Heart left ventricle (tissue), 13 donors: ENCODE data around the gene ARL8A.
A peak's percentile ranks its signal among the peaks of the same experiment; 100 is the strongest.

Source experiments
- CTCF ChIP-seq, 12 donors: fragments of 200-600 bp; sonication (generic) in 4 of 12; IDR thresholded peaks; one replicate each; pipeline versions ENCODE4 v1.5.0 to v1.8.0; 2018 to 2022; ENCODE audit warnings: antibody characterized with exemption in 12 of 12, mild to moderate bottlenecking in 5 of 12
- POLR2A ChIP-seq, 2 donors: fragments of 450-650 bp; IDR thresholded peaks; one replicate each; pipeline ENCODE4 v1.6.1; 2017; ENCODE audit warnings: antibody characterized with exemption in 2 of 2, mild to moderate bottlenecking in 2 of 2, moderate library complexity in 2 of 2
- donor health status: ischemic (EF 13 %, LVEDD 7.1; RV severe dilation, severe dysfunction).
- donor health status: DM: no; HTN: yes; CAD: no.
- donor health status: DM: no; HTN: no; CAD: no.
- donor health status: ischemic (EF 25% LVEDD 6.9; RV normal size, moderate dysfunction).
- donor health status: ischemic (EF 25% LVEDD 5.7; RV mildly dilated, moderate dysfunction).
- donor health status: ischemic (EF 35%, LVEDD 5.7; RV mildly dilated, moderate dysfunction).
- donor health status: nonischemic (EF 11% LVEDD 7.7; RV severe dilation, severe dysfunction).
- donor health status: DM: yes; HTN: yes; CAD: no.
- donor health status: PGD.
- donor health status: ischemic (EF 29% LVEDD 5.4; RV normal size, mild dysfunction).
- donor health status: nonischemic (EF 23%, LVEDD 6.1; RV moderate dilation, normal function).

GRCh38 chr1:202192770-202193613 is 48.5 kb upstream of the ARL8A start:
- TF ChIP-seq CTCF (IDR thresholded peaks at IDR 0.05) (peak; percentile 68 to 92 (median 84)), POLR2A (IDR thresholded peaks at IDR 0.05) (no peak)
